Measurements from ENCODE around the gene PGLYRP4. TPM values are rescaled to one million over a fixed set of nuclear protein-coding genes. Genes with fewer than 3 reads are reported as not detected.

The PGLYRP4 gene
- total and polyA plus RNA-seq, 2 donors from 2014 or later: not detected

GRCh38 chr1:153392258-153392657, 43.6 kb upstream of the PGLYRP4 start:
- H3K27me3 ChIP-seq (ENCODE audit: control insufficient read depth, insufficient read depth, low read length): no peaks in the 10 kb centered on the region
- no peaks in the 10 kb centered on the region for H3K9me3 ChIP-seq (ENCODE audit: control insufficient read depth in 2 of 3, insufficient read depth in 1 of 3, low read length in 3 of 3)
- FAIRE-seq (no peak), DNase-seq (no peak)
- H3K4me3 ChIP-seq (ENCODE audit: low read length in 3 of 3): no peak overlapping the region
- H3K27ac ChIP-seq (ENCODE audit: low read depth in 2 of 2, low read length in 2 of 2): no peak overlapping the region
- intact Hi-C loops (cut with DNase I): no loop called here
- no peaks in the 10 kb centered on the region for H3K4me1 ChIP-seq (ENCODE audit: control insufficient read depth in 2 of 3, insufficient read depth in 2 of 3, low read depth in 1 of 3, low read length in 3 of 3)
- no peak for TF ChIP-seq CTCF (IDR thresholded peaks at IDR 0.05; ENCODE audit: borderline replicate concordance, extremely low read depth, insufficient read depth)
- no peaks in the 10 kb centered on the region for H3K36me3 ChIP-seq (ENCODE audit: control insufficient read depth in 2 of 3, insufficient read depth in 3 of 3, low read length in 3 of 3)
- H3K9ac ChIP-seq (ENCODE audit: low read length in 3 of 3): no peak overlapping the region

- no peak for FAIRE-seq
These were observed 42.5 kb upstream of the PGLYRP4 start, which contains the start of gene S100A8 for GRCh38 chr1:153390938-153391710. S100A8 (minus strand) TSS chr1:153391073; CDS start chr1:153390535, 538 bp downstream.

GRCh38 chr1:153389973-153390879, 41.6 kb upstream of the PGLYRP4 start:
- Histone ChIP-seq H3K9ac (ENCODE audit: low read length in 3 of 3) (no peak overlapping the region), H3K27me3 (ENCODE audit: control insufficient read depth, insufficient read depth, low read length) (no peaks in the 10 kb centered on the region), H3K4me3 (ENCODE audit: low read length in 3 of 3) (no peak overlapping the region), H3K4me1 (ENCODE audit: control insufficient read depth in 2 of 3, insufficient read depth in 2 of 3, low read depth in 1 of 3, low read length in 3 of 3) (no peaks in the 10 kb centered on the region), H3K36me3 (ENCODE audit: control insufficient read depth in 2 of 3, insufficient read depth in 3 of 3, low read length in 3 of 3) (no peaks in the 10 kb centered on the region), H3K9me3 (ENCODE audit: control insufficient read depth in 2 of 3, insufficient read depth in 1 of 3, low read length in 3 of 3) (no peaks in the 10 kb centered on the region), H3K27ac (ENCODE audit: low read depth in 2 of 2, low read length in 2 of 2) (no peak overlapping the region)
- intact Hi-C loops (cut with DNase I): no loop called here
- FAIRE-seq (no peak), DNase-seq (no peak)
- no peak for TF ChIP-seq CTCF (IDR thresholded peaks at IDR 0.05; ENCODE audit: borderline replicate concordance, extremely low read depth, insufficient read depth)

More at GRCh38 chr1:153390938-153391710, 42.5 kb upstream of the PGLYRP4 start, which contains the start of gene S100A8:
- no peak within 1 kb of the TSS for H3K27ac ChIP-seq (ENCODE audit: low read depth in 2 of 2, low read length in 2 of 2)
- TF ChIP-seq CTCF (IDR thresholded peaks at IDR 0.05; ENCODE audit: borderline replicate concordance, extremely low read depth, insufficient read depth): no peak
- intact Hi-C loops (cut with DNase I): no loop called here
- no peak for DNase-seq
- H3K4me3 ChIP-seq (ENCODE audit: low read length in 3 of 3): no peak within 1 kb of the TSS
- H3K4me1 ChIP-seq (ENCODE audit: control insufficient read depth in 2 of 3, insufficient read depth in 2 of 3, low read depth in 1 of 3, low read length in 3 of 3): no peaks in the 10 kb centered on the region
- H3K27me3 ChIP-seq (ENCODE audit: control insufficient read depth, insufficient read depth, low read length): no peaks in the 10 kb centered on the region
- no peaks in the 10 kb centered on the region for H3K36me3 ChIP-seq (ENCODE audit: control insufficient read depth in 2 of 3, insufficient read depth in 3 of 3, low read length in 3 of 3)
- no peak within 1 kb of the TSS for H3K9ac ChIP-seq (ENCODE audit: low read length in 3 of 3)
- H3K9me3 ChIP-seq (ENCODE audit: control insufficient read depth in 2 of 3, insufficient read depth in 1 of 3, low read length in 3 of 3): no peaks in the 10 kb centered on the region

Data from kidney (tissue), 14 donors.